ENCODE data around the gene PFKL. TPM values are rescaled to one million over a fixed set of nuclear protein-coding genes. Genes with fewer than 3 reads are reported as not detected.

PFKL gene
- total and polyA plus RNA-seq, 2 experiments from 2014 or later: 40.3 to 106 TPM

- peaks cover 5% of the 10 kb centered on the region for H3K4me1 ChIP-seq (ENCODE audit: insufficient read depth)
- H3K27me3 ChIP-seq (ENCODE audit: insufficient read depth): peaks cover 11% of the 10 kb centered on the region; the same call in 1 of the 2 replicates
- Mint-ChIP-seq H3K4me3 (no peak overlapping the region), H3K9me3 (no peaks in the 10 kb centered on the region), H3K36me3 (ENCODE audit: low read depth) (no peaks in the 10 kb centered on the region), H3K27ac (no peak overlapping the region), H3K27me3 (ENCODE audit: insufficient read depth, low read depth, poor library complexity) (peaks cover 13% of the 10 kb centered on the region), H3K4me1 (peaks cover 16% of the 10 kb centered on the region)
- no peak overlapping the region for H3K4me3 ChIP-seq
- no peak for DNase-seq (ENCODE audit: low spot score)
- TF ChIP-seq, protein P1, sequence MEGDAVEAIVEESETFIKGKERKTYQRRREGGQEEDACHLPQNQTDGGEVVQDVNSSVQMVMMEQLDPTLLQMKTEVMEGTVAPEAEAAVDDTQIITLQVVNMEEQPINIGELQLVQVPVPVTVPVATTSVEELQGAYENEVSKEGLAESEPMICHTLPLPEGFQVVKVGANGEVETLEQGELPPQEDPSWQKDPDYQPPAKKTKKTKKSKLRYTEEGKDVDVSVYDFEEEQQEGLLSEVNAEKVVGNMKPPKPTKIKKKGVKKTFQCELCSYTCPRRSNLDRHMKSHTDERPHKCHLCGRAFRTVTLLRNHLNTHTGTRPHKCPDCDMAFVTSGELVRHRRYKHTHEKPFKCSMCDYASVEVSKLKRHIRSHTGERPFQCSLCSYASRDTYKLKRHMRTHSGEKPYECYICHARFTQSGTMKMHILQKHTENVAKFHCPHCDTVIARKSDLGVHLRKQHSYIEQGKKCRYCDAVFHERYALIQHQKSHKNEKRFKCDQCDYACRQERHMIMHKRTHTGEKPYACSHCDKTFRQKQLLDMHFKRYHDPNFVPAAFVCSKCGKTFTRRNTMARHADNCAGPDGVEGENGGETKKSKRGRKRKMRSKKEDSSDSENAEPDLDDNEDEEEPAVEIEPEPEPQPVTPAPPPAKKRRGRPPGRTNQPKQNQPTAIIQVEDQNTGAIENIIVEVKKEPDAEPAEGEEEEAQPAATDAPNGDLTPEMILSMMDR (conservative IDR thresholded peaks at IDR 0.05; ENCODE audit: low read depth in 2 of 2): no peak
- TF ChIP-seq JUNB (IDR thresholded peaks at IDR 0.05; ENCODE audit: unreplicated experiment): no peak
- TF ChIP-seq, protein P2, sequence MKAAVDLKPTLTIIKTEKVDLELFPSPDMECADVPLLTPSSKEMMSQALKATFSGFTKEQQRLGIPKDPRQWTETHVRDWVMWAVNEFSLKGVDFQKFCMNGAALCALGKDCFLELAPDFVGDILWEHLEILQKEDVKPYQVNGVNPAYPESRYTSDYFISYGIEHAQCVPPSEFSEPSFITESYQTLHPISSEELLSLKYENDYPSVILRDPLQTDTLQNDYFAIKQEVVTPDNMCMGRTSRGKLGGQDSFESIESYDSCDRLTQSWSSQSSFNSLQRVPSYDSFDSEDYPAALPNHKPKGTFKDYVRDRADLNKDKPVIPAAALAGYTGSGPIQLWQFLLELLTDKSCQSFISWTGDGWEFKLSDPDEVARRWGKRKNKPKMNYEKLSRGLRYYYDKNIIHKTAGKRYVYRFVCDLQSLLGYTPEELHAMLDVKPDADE (IDR thresholded peaks at IDR 0.05): no peak
- TF ChIP-seq, protein P3, sequence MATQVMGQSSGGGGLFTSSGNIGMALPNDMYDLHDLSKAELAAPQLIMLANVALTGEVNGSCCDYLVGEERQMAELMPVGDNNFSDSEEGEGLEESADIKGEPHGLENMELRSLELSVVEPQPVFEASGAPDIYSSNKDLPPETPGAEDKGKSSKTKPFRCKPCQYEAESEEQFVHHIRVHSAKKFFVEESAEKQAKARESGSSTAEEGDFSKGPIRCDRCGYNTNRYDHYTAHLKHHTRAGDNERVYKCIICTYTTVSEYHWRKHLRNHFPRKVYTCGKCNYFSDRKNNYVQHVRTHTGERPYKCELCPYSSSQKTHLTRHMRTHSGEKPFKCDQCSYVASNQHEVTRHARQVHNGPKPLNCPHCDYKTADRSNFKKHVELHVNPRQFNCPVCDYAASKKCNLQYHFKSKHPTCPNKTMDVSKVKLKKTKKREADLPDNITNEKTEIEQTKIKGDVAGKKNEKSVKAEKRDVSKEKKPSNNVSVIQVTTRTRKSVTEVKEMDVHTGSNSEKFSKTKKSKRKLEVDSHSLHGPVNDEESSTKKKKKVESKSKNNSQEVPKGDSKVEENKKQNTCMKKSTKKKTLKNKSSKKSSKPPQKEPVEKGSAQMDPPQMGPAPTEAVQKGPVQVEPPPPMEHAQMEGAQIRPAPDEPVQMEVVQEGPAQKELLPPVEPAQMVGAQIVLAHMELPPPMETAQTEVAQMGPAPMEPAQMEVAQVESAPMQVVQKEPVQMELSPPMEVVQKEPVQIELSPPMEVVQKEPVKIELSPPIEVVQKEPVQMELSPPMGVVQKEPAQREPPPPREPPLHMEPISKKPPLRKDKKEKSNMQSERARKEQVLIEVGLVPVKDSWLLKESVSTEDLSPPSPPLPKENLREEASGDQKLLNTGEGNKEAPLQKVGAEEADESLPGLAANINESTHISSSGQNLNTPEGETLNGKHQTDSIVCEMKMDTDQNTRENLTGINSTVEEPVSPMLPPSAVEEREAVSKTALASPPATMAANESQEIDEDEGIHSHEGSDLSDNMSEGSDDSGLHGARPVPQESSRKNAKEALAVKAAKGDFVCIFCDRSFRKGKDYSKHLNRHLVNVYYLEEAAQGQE (IDR thresholded peaks at IDR 0.05; ENCODE audit: unreplicated experiment): no peak
- TF ChIP-seq ZNF331 (CRISPR knock-in tag; IDR thresholded peaks at IDR 0.05; ENCODE audit: low read depth): no peak
- no peak for TF ChIP-seq CREB1 (CRISPR knock-in tag; IDR thresholded peaks at IDR 0.05; ENCODE audit: low read depth)
- TF ChIP-seq, protein P4, sequence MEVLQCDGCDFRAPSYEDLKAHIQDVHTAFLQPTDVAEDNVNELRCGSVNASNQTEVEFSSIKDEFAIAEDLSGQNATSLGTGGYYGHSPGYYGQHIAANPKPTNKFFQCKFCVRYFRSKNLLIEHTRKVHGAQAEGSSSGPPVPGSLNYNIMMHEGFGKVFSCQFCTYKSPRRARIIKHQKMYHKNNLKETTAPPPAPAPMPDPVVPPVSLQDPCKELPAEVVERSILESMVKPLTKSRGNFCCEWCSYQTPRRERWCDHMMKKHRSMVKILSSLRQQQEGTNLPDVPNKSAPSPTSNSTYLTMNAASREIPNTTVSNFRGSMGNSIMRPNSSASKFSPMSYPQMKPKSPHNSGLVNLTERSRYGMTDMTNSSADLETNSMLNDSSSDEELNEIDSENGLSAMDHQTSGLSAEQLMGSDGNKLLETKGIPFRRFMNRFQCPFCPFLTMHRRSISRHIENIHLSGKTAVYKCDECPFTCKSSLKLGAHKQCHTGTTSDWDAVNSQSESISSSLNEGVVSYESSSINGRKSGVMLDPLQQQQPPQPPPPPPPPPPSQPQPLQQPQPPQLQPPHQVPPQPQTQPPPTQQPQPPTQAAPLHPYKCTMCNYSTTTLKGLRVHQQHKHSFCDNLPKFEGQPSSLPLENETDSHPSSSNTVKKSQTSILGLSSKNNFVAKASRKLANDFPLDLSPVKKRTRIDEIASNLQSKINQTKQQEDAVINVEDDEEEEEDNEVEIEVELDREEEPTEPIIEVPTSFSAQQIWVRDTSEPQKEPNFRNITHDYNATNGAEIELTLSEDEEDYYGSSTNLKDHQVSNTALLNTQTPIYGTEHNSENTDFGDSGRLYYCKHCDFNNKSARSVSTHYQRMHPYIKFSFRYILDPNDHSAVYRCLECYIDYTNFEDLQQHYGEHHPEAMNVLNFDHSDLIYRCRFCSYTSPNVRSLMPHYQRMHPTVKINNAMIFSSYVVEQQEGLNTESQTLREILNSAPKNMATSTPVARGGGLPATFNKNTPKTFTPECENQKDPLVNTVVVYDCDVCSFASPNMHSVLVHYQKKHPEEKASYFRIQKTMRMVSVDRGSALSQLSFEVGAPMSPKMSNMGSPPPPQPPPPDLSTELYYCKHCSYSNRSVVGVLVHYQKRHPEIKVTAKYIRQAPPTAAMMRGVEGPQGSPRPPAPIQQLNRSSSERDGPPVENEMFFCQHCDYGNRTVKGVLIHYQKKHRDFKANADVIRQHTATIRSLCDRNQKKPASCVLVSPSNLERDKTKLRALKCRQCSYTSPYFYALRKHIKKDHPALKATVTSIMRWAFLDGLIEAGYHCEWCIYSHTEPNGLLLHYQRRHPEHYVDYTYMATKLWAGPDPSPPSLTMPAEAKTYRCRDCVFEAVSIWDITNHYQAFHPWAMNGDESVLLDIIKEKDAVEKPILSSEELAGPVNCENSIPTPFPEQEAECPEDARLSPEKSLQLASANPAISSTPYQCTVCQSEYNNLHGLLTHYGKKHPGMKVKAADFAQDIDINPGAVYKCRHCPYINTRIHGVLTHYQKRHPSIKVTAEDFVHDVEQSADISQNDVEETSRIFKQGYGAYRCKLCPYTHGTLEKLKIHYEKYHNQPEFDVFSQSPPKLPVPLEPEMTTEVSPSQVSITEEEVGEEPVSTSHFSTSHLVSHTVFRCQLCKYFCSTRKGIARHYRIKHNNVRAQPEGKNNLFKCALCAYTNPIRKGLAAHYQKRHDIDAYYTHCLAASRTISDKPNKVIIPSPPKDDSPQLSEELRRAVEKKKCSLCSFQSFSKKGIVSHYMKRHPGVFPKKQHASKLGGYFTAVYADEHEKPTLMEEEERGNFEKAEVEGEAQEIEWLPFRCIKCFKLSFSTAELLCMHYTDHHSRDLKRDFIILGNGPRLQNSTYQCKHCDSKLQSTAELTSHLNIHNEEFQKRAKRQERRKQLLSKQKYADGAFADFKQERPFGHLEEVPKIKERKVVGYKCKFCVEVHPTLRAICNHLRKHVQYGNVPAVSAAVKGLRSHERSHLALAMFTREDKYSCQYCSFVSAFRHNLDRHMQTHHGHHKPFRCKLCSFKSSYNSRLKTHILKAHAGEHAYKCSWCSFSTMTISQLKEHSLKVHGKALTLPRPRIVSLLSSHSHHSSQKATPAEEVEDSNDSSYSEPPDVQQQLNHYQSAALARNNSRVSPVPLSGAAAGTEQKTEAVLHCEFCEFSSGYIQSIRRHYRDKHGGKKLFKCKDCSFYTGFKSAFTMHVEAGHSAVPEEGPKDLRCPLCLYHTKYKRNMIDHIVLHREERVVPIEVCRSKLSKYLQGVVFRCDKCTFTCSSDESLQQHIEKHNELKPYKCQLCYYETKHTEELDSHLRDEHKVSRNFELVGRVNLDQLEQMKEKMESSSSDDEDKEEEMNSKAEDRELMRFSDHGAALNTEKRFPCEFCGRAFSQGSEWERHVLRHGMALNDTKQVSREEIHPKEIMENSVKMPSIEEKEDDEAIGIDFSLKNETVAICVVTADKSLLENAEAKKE (CRISPR knock-in tag; IDR thresholded peaks at IDR 0.05): no peak
- TF ChIP-seq STAT1 (IDR thresholded peaks at IDR 0.05; ENCODE audit: unreplicated experiment): no peak
- no peak for TF ChIP-seq NANOG (IDR thresholded peaks at IDR 0.05; ENCODE audit: borderline replicate concordance)
- no peak for TF ChIP-seq ZNF114 (CRISPR knock-in tag; IDR thresholded peaks at IDR 0.05)
- TF ChIP-seq EZH2 (IDR thresholded peaks at IDR 0.05; ENCODE audit: low read depth, unreplicated experiment): no peak
- no peak for TF ChIP-seq POLR2AphosphoS5 (IDR thresholded peaks at IDR 0.05; ENCODE audit: low read depth)
- no peak for TF ChIP-seq EZH2phosphoT487 (IDR thresholded peaks at IDR 0.05; ENCODE audit: unreplicated experiment)
- H3K36me3 ChIP-seq (ENCODE audit: insufficient read depth): no peaks in the 10 kb centered on the region
- no peaks in the 10 kb centered on the region for H3K9me2 ChIP-seq (ENCODE audit: insufficient read depth)
- no peak overlapping the region for H3K27ac ChIP-seq (ENCODE audit: low read depth)
- ATAC-seq: no peak
- no peaks in the 10 kb centered on the region for H3F3A ChIP-seq (replicated peaks; ENCODE audit: low read depth)
- no peaks in the 10 kb centered on the region for H4K20me1 ChIP-seq (replicated peaks; ENCODE audit: insufficient read depth)
- no peak overlapping the region for H3K4me2 ChIP-seq
- H2AFZ ChIP-seq: no peak overlapping the region
- H3K79me2 ChIP-seq (replicated peaks; ENCODE audit: insufficient read depth): no peaks in the 10 kb centered on the region
Measured at GRCh38 chr21:44281801-44282200, 18.1 kb upstream of the PFKL start.
